HG03066 (cell line): ENCODE results near the gene MSANTD1.
"Not testable (repeated sequence)": the region's sequence is repeated elsewhere in the genome, so short reads cannot be mapped to it uniquely, and the experiment has no call there.

Experiments used
- ATAC-seq: cut with Tn5 transposase; IDR thresholded peaks from one replicate; pipeline ENCODE4 v1.9.1; 2021; ENCODE audit warnings: low read depth; ENCODE audit not compliant: unreplicated experiment

The MSANTD1 gene

GRCh38 chr4:3299976-3300671, 51.2 kb downstream of the MSANTD1 start:
- ATAC-seq: no peak

GRCh38 chr4:3300882-3301281, 51.9 kb downstream of the MSANTD1 start:
- ATAC-seq: not testable (repeated sequence)

GRCh38 chr4:3301450-3302172, 52.7 kb downstream of the MSANTD1 start:
- ATAC-seq: no peak

- no peak for ATAC-seq
These were observed 53.3 kb downstream of the MSANTD1 start for GRCh38 chr4:3302173-3302785.

GRCh38 chr4:3302786-3303564, 54.0 kb downstream of the MSANTD1 start:
- no peak for ATAC-seq

GRCh38 chr4:3303565-3303824, 54.5 kb downstream of the MSANTD1 start:
- ATAC-seq: no peak

GRCh38 chr4:3303923-3304710, 55.2 kb downstream of the MSANTD1 start:
- ATAC-seq: no peak

- no peak for ATAC-seq
These were observed 56.1 kb downstream of the MSANTD1 start for GRCh38 chr4:3304831-3305609.

GRCh38 chr4:3305610-3306371, 56.8 kb downstream of the MSANTD1 start:
- ATAC-seq: no peak
